HG02588 (cell line): ENCODE measurements around the gene TCFL5.
"Not testable (repeated sequence)": the region's sequence is repeated elsewhere in the genome, so short reads cannot be mapped to it uniquely, and the experiment has no call there.

ENCODE experiments used
- ATAC-seq: cut with Tn5 transposase; IDR thresholded peaks from one replicate; pipeline ENCODE4 v1.9.1; 2021; ENCODE audit warnings: mild to moderate bottlenecking, moderate library complexity; ENCODE audit not compliant: unreplicated experiment

The TCFL5 gene

GRCh38 chr20:62880935-62881661 is 19.5 kb upstream of the TCFL5 start:
- no peak for ATAC-seq

DNA sequence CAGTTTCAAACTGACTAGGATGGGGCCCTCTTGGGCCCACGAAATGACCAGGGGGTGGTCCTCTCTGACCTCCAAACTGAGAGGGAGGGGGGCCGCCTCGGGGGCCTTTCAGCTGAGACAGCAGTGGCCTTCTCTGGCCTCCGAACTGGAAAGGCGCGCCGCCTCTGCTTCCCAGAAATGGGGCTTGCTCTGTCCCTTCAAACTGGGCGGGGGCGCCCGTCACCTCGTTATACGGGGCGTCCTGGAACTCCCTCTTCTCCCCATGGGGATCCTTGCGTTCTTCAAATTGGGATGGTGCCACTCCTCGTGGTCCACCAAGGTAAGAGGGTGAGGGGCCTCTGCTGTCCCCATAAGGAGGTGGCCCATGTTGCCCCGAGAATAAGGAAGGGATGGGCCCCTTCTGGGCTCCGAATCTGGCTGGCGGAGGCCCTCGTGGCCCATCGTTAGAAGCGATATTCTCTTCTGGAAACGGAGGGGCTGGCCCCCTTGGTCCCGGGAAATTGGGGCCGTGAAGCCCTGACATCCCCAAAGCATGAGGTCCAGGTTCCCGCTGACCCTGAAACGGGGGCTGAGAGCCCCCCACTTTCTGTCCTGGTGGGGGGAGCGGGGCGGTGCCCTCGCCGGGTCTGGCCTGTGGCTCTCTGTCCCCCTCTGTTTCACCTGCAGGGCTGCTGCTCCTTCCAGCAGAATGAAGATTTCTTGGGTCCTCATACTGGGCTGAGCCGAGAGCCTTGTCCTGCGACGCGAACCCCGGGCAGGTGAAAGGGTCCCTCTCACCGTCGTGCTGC is 18.7 kb upstream of the TCFL5 start:
- ATAC-seq = no peak

DNA sequence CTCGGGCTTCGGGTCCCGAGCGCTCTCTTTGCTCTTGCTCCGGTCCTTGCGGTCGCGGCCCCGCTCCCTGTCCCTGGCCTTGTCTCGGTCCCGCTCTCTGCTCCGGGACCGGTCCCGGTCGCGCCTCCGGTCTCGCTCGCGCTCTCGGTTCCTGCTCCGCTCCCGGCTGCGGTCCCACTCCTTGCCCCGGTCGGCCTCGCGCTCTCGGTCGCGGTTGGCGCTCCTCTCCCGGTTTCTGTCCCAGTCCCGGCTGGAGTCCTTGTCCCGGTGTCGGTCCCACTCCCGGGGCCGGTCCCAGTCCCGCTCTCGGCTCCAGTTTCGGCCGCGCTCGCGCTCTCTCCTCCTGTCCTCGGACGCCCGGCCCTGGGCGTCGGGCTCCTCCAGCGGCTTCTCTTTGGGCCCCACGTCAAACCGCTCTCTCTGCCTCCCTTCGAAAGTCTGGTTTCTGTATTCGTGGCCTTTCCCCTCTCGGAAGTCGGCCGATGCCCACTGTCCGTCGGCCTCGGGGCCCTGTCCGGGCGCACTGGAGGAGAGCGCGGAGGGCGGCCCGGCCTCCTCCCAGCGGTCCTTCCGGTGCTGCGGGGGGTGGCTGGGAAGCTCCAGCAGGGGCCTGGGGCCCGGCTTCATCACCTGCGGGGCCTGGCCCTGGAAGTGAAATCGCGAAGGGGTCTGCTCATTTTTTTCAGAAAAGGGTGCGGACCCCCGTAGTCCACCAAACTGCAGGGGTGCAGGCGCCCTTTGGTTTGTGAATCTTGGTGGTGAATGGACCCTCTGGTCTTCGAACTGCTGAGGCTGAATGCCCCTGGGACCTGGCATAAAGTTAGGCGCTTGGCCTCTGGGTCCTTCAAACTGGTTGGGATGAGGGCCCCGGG is 17.9 kb upstream of the TCFL5 start:
- no peak for ATAC-seq

DNA sequence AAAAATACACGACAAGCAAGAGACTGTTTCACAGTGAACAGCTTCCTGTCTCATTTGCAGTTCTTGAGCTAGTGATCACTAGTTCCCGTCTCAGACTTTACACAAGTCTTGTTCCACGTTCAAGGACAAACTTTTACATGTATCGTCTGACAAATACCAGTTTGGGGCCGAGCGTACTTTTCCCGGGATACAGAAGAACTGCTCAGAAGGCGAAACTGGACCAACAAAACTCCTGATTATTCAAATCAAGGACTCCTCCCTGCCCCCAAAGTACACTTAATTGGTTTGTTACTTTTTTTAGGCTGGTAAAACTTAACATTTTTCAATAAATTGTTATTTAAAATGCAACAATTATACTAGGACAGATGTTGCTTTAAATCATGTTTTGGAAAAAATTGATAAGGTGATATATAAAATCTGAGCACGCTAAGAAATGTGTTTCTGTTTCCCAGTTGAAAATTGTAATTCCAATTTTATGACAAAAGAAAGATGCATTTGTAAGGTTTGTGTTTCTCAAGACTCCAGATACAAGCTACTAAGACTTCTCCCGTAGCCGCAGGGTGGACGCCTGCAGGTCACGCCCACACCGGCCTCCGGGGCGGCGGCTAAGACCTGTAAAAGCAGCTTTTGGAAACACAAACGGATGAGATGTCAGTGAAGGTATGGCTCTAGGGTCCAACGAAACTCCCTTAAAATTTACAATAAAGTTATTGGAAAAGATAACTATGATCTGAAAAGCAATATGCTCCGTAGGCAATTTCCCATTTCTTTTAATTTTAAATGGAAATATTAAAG is 16.8 kb upstream of the TCFL5 start:
- no peak for ATAC-seq

GRCh38 chr20:62876902-62877816 is 15.5 kb upstream of the TCFL5 start:
- no peak for ATAC-seq

DNA sequence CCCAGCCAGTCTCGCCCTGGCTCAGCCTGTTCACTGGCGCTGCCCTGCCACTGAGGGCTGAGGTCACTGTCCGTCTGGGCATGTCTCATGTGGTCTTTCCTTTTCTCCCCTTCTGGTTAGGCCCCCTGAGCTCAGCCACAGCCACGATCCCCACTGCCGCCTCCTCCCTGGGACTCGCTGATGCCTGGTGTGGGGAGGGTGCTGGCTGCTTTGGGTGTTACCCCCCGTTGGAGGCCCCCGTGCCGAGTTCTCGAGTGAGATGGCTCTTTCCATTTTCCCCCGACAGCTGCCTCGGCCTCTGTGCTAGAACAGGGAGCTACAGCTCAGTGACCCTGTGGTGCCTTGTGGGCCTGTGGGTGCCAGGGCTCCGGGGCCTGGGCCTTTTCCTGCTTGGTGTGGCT is 14.9 kb upstream of the TCFL5 start:
- ATAC-seq = no peak

- no peak for ATAC-seq
Observed at GRCh38 chr20:62875419-62876361, 14.1 kb upstream of the TCFL5 start.

- ATAC-seq = no peak
Observed at GRCh38 chr20:62874964-62875344, 13.3 kb upstream of the TCFL5 start.

DNA sequence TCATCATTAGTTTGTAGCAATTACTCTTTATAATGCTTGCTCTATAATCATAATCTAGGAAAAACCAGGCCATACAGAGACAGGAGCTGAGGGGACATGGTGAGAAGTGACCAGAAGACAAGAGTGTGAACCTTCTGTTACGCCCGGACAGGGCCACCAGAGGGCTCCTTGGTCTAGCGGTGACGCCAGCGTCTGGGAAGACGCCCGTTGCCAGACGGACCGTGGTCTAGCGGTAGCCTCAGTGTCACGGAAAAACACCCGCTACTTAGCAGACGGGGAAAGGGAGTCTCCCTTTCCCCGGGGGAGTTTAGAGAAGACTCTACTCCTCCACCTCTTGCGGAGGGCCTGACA is 12.0 kb upstream of the TCFL5 start:
- ATAC-seq = not testable (repeated sequence)

DNA sequence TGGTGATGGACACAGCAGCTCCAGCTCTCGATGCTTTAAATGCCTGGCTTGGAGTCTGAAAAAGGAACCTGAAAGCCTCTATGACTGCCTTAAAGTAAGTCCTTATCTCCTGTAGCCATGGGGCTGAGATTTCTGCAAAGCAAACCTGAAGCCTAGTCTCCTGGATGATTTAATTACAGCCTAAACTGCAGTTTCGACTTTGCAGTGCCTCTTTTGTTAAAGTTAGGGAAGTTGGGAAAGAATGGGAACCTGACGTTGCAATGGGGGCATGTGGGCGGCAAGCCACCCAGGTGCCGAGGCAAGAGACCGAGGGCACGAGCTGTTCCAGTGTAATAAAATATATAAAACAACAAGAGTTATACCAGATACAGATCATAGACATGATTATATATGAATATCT is 11.7 kb upstream of the TCFL5 start:
- no peak for ATAC-seq

DNA sequence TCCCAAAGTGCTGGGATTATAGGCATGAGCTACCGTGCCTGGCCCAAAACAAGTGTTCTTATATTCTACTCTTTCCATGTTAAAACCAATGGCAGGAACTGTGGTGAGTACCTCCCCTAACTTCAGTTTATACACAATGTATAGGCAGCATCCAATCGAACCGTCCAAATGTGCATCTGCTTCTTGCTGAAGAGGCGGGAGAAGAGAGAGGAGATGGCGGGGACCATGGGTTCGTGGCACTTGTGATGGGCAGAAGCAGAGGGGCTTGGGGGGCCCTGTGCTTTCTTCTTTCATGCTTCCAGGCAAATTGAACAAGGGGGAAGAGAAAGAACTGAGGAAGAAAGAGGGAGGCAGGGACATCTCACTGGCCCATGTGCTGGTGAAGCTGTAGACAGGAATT is 11.2 kb upstream of the TCFL5 start:
- no peak for ATAC-seq

GRCh38 chr20:62872184-62872847 is 10.7 kb upstream of the TCFL5 start:
- ATAC-seq = no peak

GRCh38 chr20:62864207-62864606 is 2.6 kb upstream of the TCFL5 start:
- ATAC-seq = no peak

DNA sequence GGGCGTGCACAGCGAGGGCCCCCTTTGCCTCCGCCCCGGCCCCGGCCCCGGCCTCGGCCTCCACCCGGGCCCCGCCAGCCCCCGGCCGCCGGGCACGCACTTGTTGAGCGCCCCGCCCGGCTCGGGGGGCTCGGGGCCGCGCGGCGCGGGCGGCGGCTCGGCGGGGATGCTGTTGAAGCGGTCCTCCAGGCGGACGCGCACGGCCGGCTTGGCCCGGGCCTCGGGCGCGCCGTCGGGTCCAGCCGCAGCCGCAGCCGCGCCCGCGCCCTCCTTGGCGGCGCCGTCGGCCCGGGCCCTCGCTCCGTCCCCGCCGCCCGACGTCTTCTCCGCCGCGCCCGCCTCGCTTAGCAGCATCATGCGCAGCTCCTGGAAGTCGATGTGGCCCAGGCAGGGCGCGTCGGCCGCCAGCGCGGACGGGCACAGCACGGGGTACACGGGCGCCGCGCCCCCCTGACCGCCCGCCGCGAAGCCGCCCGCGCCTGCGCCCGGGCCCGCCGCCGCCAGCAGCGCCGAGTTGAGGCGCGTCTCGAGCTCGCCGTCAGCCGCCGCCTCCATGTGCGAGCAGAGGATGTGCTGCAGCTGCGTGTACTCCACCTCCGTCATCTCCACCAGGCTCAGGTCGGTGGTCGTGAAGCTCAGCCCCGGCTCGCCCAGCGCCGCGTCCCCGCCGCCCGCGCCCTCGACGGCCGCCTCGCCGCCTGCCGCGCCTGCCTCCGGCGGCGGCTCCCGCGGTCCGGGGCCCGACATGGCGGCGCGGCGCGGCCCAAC is 514 bp downstream of the TCFL5 start:
- ATAC-seq = peak; percentile 29

GRCh38 chr20:62860391-62860923 is 1.2 kb downstream of the TCFL5 start:
- no peak for ATAC-seq

DNA sequence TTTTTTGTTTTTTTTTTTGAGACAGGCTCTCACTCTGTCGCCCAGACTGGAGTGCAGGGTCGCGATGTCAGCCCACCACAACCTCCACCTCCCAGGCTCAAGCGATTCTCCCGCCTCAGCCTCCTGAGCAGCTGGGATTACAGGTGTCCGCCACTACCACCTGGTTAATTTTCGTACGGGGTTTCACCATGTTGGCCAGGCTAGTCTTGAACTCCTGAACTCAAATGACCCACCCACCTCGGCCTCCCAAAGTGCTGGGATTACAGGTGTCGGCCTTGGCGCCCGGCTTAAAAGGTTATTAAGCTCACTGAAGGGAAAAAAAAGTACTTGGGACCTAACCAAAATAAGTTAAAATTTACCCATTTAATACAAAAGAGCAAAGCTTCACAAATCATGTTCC is 1.9 kb downstream of the TCFL5 start:
- no peak for ATAC-seq
